SW480 (cell line): ENCODE data around the gene SERF2.
"Not testable (repeated sequence)": the region's sequence is repeated elsewhere in the genome, so short reads cannot be mapped to it uniquely, and the experiment has no call there.

Source experiments
- DNase-seq: peaks from one replicate; pipeline ENCODE4 v3.0.0-alpha.2; 2016; ENCODE audit warnings: low spot score

Gene SERF2

GRCh38 chr15:43793647-43794046, 1.5 kb downstream of the SERF2 start:
- DNase-seq, result no peak

GRCh38 chr15:43794269-43795037, 2.3 kb downstream of the SERF2 start:
- no peak for DNase-seq

- no peak for DNase-seq
Observed at GRCh38 chr15:43795197-43795596, 3.1 kb downstream of the SERF2 start.

- DNase-seq, result no peak
Observed at GRCh38 chr15:43795997-43796396, 3.9 kb downstream of the SERF2 start.

GRCh38 chr15:43796566-43796965, 4.4 kb downstream of the SERF2 start:
- DNase-seq, result no peak

- DNase-seq, result no peak
Observed at GRCh38 chr15:43799209-43799944, 7.3 kb downstream of the SERF2 start.

- no peak for DNase-seq
Observed at GRCh38 chr15:43799945-43800285, 7.8 kb downstream of the SERF2 start, which contains the start of gene SERINC4. Gene SERINC4, minus strand, starts transcription at chr15:43800220. Its CDS starts 234 bp downstream, at chr15:43799986.

GRCh38 chr15:43800286-43801141, 8.4 kb downstream of the SERF2 start, which contains the start of gene HYPK:
Gene HYPK, plus strand, starts transcription at chr15:43800599. Its CDS starts 24 bp downstream, at chr15:43800623.
- peak; percentile 81 for DNase-seq

- DNase-seq, result not testable (repeated sequence)
Observed at GRCh38 chr15:43802676-43803075, 10.6 kb downstream of the SERF2 start.

- DNase-seq, result no peak
Observed at GRCh38 chr15:43808435-43808950, 16.4 kb downstream of the SERF2 start.

- no peak for DNase-seq
Observed at GRCh38 chr15:43808960-43809678, 17.0 kb downstream of the SERF2 start.

GRCh38 chr15:43815064-43815463, 22.9 kb downstream of the SERF2 start:
- DNase-seq, result not testable (repeated sequence)

GRCh38 chr15:43821505-43821904, 29.4 kb downstream of the SERF2 start:
- no peak for DNase-seq

- peak; percentile 95 for DNase-seq
Observed at GRCh38 chr15:43824302-43825246, 32.5 kb downstream of the SERF2 start, which contains the start of gene MFAP1. Gene MFAP1, minus strand, starts transcription at chr15:43824690. Its CDS starts 121 bp downstream, at chr15:43824569.

GRCh38 chr15:43825305-43825704, 33.2 kb downstream of the SERF2 start:
- DNase-seq, result not testable (repeated sequence)

GRCh38 chr15:43826029-43826507, 33.9 kb downstream of the SERF2 start:
- no peak for DNase-seq

GRCh38 chr15:43826508-43827341, 34.6 kb downstream of the SERF2 start, which contains the start of gene WDR76:
Gene WDR76, plus strand, starts transcription at chr15:43827002. Its CDS starts 31 bp downstream, at chr15:43827033.
- DNase-seq, result peak; percentile 34

- DNase-seq, result no peak
Observed at GRCh38 chr15:43828061-43828657, 36.0 kb downstream of the SERF2 start.
